Measurements from ENCODE around the gene CC2D1A. TPM values are rescaled to one million over a fixed set of nuclear protein-coding genes. Genes with fewer than 3 reads are reported as not detected.
A peak's percentile ranks its signal among the peaks of the same experiment; 100 is the strongest.

The CC2D1A gene
- total RNA-seq, 2 donors from 2014 or later, result 39.4 to 44.7 TPM

DNA sequence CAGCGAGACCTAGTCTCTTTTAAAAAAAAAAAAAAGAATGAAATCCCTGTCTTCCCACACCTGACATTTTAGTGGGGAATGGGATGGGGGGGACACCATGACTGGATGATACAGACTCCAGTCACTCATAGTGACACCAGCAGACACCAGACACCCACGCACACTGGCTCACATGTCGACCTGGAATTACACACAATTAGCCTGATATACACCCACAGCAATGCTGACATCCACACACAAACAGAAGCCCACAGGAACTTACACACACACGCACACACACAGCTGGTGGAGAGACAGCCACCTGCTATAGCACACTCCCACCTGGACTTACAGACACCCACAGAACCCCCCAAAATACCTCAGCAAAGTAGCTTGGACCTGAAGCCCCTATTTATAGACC, 37.3 kb upstream of the CC2D1A start:
- DNase-seq (no peak), ATAC-seq (replicated peaks in 1 of 2) (no peak)
- Mint-ChIP-seq H3K27ac (no peak overlapping the region), H3K36me3 (ENCODE audit: insufficient read depth in 2 of 2) (peaks cover 6 to 8% of the 10 kb centered on the region in 2 donors), H3K4me1 (ENCODE audit: low read depth) (peaks cover 37% of the 10 kb centered on the region), H3K27me3 (ENCODE audit: low read depth) (peaks cover 23% of the 10 kb centered on the region), H3K9me3 (no peaks in the 10 kb centered on the region), H3K4me3 (no peak overlapping the region)

DNA sequence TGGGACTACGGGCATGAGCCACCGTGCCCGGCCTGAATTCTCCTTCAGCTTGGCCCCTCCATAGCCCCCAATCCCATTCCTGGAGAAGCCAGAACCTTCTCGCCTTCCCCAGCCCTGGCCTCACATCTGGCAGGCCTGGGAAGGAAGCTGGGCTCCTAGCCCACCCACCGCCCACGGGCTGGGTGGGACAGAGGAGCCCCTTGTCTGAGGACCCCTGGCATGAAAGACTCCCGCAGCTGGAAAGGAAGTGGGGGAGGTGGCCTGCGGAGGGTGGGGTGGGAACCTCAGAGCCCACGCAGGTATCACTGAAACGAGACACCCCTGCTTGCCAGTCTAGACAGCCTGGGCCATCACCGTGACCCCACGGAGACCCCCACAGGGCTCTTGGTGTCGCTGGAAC, 36.7 kb upstream of the CC2D1A start:
- Mint-ChIP-seq H3K4me3 (no peak overlapping the region), H3K9me3 (no peaks in the 10 kb centered on the region), H3K36me3 (ENCODE audit: insufficient read depth in 2 of 2) (peaks cover 6 to 7% of the 10 kb centered on the region in 2 donors), H3K4me1 (ENCODE audit: low read depth) (peaks cover 31% of the 10 kb centered on the region), H3K27ac (no peak overlapping the region), H3K27me3 (ENCODE audit: low read depth) (peaks cover 17% of the 10 kb centered on the region)
- DNase-seq (no peak), ATAC-seq (replicated peaks in 1 of 2) (no peak)

DNA sequence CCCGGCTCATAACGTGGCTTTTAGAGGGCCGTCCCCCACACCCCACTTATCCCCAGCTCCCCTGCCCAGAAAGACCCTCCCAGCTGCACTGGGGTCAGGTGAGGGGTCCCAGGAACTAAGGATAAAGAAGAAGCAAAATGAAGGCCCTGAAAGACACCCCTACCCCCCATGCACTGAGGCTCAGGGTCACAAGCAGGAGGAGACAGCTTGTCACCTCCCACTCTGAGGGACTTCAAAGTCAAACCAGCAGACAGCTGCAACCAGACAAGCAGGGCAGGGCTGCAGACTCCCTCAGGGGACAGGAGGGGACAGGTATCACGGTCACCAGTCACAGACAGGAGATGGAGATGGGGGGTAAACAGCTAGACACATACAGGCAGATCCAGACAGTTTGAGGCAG, 35.1 kb upstream of the CC2D1A start:
- no peak overlapping the region for H3K27ac Mint-ChIP-seq
- H3K9me3 Mint-ChIP-seq, result no peaks in the 10 kb centered on the region
- peaks cover 11% of the 10 kb centered on the region for H3K27me3 Mint-ChIP-seq (ENCODE audit: low read depth)
- no peak overlapping the region for H3K4me3 Mint-ChIP-seq
- DNase-seq (no peak), ATAC-seq (replicated peaks in 1 of 2) (no peak)
- H3K4me1 Mint-ChIP-seq (ENCODE audit: low read depth), result peaks cover 27% of the 10 kb centered on the region
- peaks cover 3 to 5% of the 10 kb centered on the region in 2 donors for H3K36me3 Mint-ChIP-seq (ENCODE audit: insufficient read depth in 2 of 2)

DNA sequence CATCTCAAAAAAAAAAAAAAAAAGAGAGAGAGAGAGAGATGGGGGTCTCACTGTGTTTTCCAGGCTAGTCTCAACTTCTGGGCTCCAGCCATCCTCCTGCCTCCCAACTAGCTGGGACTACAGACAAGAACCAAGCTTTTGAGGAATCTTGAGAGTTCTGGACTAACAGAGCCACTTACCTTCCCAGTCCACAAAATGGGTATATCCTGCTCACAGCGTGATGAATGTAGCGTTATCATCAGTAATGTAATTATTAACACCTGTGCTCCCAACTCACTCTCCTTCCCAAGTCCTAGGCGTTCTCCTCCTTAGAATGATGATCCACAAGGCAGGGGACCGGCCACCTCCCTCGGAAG, 33.7 kb upstream of the CC2D1A start:
- ATAC-seq (replicated peaks in 1 of 2) (no peak), DNase-seq (no peak)
- peak overlapping the region; percentile 73 to 80 for H3K4me3 Mint-ChIP-seq
- no peaks in the 10 kb centered on the region for H3K9me3 Mint-ChIP-seq
- H3K4me1 Mint-ChIP-seq (ENCODE audit: low read depth), result peaks cover 18% of the 10 kb centered on the region
- H3K27me3 Mint-ChIP-seq (ENCODE audit: low read depth), result no peaks in the 10 kb centered on the region
- H3K36me3 Mint-ChIP-seq (ENCODE audit: insufficient read depth in 2 of 2), result peaks cover 0 to 2% of the 10 kb centered on the region in 2 donors
- H3K27ac Mint-ChIP-seq, result no peak overlapping the region

DNA sequence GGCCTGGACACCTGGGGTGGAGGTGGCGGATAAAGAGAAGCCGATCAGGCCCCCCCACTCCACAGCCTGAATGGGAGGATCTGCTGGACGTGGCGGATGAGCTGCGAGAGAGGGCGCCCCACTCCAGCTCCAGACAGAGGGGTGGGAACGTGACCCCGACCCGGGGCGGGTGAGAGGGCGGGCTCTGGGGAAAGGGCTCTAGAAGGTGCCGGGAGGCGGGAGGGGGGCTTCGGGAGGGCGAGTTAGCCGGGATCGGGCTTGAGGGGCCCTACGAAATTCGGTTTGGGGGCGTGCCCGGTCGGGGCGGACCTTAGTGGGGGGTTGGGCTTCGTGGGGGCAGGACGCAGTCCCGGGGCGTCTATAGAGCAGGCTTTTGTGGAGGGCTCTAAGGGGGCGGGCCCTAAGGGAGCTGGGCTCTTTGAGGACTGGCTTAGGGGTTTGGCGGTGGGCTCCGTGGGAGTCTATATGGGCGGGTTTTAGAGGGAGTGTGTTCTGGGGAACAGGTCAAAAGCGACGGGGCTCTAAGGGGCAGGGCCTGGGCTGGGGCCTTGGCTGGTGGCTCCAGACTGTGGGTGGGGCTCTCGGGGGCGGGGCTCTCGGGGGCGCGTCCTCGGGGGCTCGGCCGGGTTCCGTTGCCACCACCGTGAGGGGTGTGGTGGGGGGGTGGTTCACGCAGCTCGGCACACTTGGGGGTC, 33.2 kb upstream of the CC2D1A start:
- H3K27me3 Mint-ChIP-seq (ENCODE audit: low read depth), result no peaks in the 10 kb centered on the region
- peak overlapping the region; percentile 73 to 80 for H3K4me3 Mint-ChIP-seq
- peaks cover 18% of the 10 kb centered on the region for H3K4me1 Mint-ChIP-seq (ENCODE audit: low read depth)
- H3K27ac Mint-ChIP-seq, result no peak overlapping the region
- H3K9me3 Mint-ChIP-seq, result no peaks in the 10 kb centered on the region
- ATAC-seq (replicated peaks in 1 of 2), result peak; percentile 82 to 89
- peak; percentile 45 to 65 for DNase-seq
- H3K36me3 Mint-ChIP-seq (ENCODE audit: insufficient read depth in 2 of 2), result no peaks in the 10 kb centered on the region

DNA sequence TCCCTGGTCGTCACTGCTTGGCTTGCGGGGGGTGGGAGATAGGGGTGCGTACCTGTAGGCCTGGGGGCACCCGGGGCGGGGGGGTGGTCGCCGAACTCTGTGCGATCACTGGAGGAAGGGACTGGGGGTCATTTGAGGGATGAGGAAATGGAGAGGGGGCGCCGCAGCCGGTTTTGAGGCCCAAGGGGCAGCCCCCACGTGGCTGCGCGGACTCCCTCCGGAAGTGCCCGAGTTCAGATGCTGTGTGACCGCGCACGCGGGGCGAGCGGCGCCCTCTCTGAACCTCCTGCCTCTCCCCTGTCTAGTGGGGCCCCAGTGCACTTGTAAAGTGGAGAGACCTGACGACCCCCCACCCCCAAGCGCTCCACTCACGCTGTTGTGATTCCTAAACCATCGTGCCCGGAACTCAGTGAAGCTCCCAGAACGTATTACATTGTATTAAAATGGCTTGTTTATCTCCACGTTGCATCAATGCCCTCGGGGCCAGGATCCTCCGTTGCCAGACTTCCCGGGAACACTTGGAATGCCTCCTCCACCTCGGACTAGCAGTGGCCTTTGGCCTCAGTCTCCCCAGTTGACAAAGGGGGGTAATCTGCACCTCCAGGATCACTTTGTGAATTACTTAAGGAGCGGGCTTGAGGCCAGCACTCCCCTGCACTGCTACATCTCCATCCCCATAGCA, 32.0 kb upstream of the CC2D1A start:
- ATAC-seq (replicated peaks in 1 of 2), result no peak
- Mint-ChIP-seq H3K4me1 (ENCODE audit: low read depth) (peaks cover 10% of the 10 kb centered on the region), H3K4me3 (peak overlapping the region in 1 of 2 donors; percentile 32), H3K27ac (no peak overlapping the region), H3K27me3 (ENCODE audit: low read depth) (no peaks in the 10 kb centered on the region), H3K36me3 (ENCODE audit: insufficient read depth in 2 of 2) (no peaks in the 10 kb centered on the region), H3K9me3 (no peaks in the 10 kb centered on the region)
- no peak for DNase-seq

DNA sequence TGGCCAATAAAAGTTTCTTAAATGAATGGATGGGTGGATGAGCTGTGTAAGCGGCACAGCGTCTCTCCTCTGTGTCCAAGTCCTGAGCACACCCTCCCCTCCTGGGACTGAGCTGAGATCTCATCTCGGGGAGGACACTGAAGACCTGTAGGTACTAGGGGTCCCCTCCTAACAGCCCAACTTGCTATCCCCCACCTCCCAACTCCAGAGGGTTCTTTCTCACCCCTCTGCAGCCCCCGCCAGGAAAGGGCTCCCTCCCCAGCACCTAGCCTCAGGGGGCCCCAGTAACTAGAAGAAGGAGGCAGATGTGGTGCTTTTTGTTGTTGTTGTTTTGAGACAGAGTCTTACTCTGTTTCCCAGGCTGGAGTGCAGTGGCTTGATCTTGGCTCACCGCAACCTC, 30.2 kb upstream of the CC2D1A start:
- ATAC-seq (replicated peaks in 1 of 2) (no peak), DNase-seq (no peak)
- H3K36me3 Mint-ChIP-seq (ENCODE audit: insufficient read depth in 2 of 2), result no peaks in the 10 kb centered on the region
- H3K27ac Mint-ChIP-seq, result no peak overlapping the region
- H3K4me3 Mint-ChIP-seq, result no peak overlapping the region
- H3K4me1 Mint-ChIP-seq (ENCODE audit: low read depth), result peaks cover 22% of the 10 kb centered on the region
- no peaks in the 10 kb centered on the region for H3K27me3 Mint-ChIP-seq (ENCODE audit: low read depth)
- no peaks in the 10 kb centered on the region for H3K9me3 Mint-ChIP-seq

DNA sequence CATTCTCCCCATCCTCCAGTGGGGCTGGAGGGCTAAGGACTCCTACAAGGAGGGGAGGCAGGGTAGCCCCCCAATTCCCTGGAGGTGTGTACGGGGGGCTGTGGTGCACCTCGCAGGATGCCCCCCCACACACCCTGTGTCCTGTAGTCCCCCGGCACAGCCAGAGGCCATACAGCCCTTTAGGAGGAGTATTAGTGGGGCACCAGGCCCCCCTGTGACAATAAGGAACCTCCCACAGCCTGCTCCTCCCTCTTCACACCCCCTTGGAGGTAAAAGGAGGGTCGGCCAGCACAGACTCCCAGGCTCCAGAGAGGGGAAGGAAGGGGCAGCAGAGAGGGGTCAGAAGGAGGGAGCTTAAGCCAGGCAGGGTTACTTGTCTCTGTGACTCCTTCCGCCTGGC, 29.2 kb upstream of the CC2D1A start, which contains the start of gene NANOS3:
NANOS3 (plus strand) TSS at position 301 of the 400 bp plus-strand sequence. CDS start 115 bp downstream, outside the sequence.
- Mint-ChIP-seq H3K9me3 (no peaks in the 10 kb centered on the region), H3K27ac (no peak within 1 kb of the TSS), H3K4me3 (no peak within 1 kb of the TSS), H3K36me3 (ENCODE audit: insufficient read depth in 2 of 2) (no peaks in the 10 kb centered on the region), H3K27me3 (ENCODE audit: low read depth) (no peaks in the 10 kb centered on the region), H3K4me1 (ENCODE audit: low read depth) (peaks cover 32% of the 10 kb centered on the region)
- DNase-seq (no peak), ATAC-seq (replicated peaks in 1 of 2) (no peak)

DNA sequence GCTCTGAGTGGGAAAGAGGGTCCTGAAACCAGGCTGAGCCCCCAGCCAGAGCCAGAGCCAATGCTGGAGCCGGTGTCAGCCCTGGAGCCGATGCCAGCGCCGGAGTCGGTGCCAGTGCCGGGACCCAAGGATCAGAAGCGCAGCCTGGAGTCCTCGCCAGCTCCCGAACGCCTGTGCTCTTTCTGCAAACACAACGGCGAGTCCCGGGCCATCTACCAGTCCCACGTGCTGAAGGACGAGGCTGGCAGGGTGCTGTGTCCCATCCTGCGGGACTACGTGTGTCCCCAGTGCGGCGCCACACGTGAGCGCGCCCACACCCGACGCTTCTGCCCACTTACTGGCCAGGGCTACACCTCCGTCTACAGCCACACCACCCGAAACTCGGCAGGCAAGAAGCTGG, 28.7 kb upstream of the CC2D1A start:
- DNase-seq (no peak), ATAC-seq (replicated peaks in 1 of 2) (no peak)
- Mint-ChIP-seq H3K9me3 (no peaks in the 10 kb centered on the region), H3K27ac (no peak overlapping the region), H3K36me3 (ENCODE audit: insufficient read depth in 2 of 2) (no peaks in the 10 kb centered on the region), H3K27me3 (ENCODE audit: low read depth) (no peaks in the 10 kb centered on the region), H3K4me1 (ENCODE audit: low read depth) (peaks cover 34% of the 10 kb centered on the region), H3K4me3 (no peak overlapping the region)

DNA sequence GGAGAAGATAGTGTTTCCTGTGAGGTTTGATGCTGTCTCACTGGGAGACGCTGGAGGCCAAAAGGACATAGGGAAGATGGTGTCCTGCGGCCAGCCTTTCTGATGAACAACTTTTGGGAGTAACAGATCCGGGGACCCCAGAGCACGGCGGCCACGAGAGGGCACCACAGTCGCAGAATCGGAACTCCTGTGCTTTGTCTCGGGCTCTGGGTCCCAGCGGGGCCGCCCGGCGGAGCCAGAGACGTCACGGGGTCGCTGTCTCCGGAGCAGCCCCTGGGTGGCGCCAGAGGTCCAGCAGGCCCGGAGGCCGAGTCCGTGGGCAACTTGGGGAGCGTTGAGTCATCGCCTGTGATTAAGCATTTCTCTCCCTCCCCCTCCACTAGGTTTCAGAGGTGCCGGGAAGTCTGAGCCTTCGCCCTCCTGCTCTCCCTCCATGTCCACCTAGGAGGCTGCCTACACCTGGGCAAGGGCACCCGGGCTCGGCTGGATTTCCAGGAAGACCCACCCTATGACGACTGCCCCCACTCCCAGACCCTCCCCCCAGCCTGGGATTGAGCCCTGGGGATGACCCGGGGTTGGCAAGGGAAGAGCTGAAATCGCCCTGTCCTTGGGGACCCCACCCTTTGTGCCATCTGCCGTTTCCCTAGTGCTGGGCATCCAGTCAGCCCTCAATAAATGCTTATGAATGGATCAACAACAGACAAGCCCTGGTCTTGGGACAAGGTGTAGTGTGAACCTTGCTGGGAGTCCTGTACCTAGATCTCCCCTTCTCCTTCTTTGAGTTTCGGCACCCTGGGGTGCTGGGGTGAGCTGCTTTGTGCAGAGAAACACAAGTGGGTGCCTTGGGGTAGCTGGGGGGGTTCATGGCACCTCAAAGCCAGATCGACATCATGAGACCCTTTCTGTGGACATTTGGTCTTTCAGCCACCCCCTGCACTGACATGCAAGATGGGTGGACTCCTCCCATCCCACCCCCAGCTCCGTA, 25.6 kb upstream of the CC2D1A start:
- Mint-ChIP-seq H3K27ac (peak overlapping the region; percentile 85), H3K4me3 (peak overlapping the region; percentile 75 to 76), H3K9me3 (no peaks in the 10 kb centered on the region), H3K36me3 (ENCODE audit: insufficient read depth in 2 of 2) (no peaks in the 10 kb centered on the region), H3K4me1 (ENCODE audit: low read depth) (peaks cover 34% of the 10 kb centered on the region), H3K27me3 (ENCODE audit: low read depth) (no peaks in the 10 kb centered on the region)
- ATAC-seq (replicated peaks in 1 of 2) (peak; percentile 93 to 94), DNase-seq (peak; percentile 99)

DNA sequence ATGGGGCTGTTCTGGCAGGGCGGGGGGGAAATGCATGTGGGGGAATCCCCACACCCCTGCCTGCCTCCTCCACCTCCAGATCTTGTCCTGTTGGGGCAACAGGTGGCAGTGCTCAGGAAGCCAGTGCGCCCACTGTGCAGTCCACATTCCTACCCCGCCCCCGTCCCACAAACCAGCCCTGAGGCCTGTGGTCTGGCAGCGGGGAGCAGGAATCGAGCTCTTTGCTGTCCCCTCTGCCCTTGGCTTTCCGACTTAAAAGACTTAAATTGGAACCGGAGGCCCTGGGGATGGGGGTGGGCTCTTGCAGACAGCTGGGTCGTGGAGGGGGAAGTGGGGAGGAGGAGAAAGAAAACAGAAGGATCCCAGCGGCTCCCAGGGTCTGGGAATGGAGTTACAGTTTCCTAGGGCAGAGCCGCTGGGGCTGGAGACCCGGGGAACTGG, 24.7 kb upstream of the CC2D1A start:
- no peaks in the 10 kb centered on the region for H3K9me3 Mint-ChIP-seq
- DNase-seq (no peak), ATAC-seq (replicated peaks in 1 of 2) (no peak)
- H3K27ac Mint-ChIP-seq, result peak overlapping the region; percentile 57
- peak overlapping the region; percentile 75 to 76 for H3K4me3 Mint-ChIP-seq
- H3K36me3 Mint-ChIP-seq (ENCODE audit: insufficient read depth in 2 of 2), result no peaks in the 10 kb centered on the region
- peaks cover 34% of the 10 kb centered on the region for H3K4me1 Mint-ChIP-seq (ENCODE audit: low read depth)
- H3K27me3 Mint-ChIP-seq (ENCODE audit: low read depth), result no peaks in the 10 kb centered on the region

DNA sequence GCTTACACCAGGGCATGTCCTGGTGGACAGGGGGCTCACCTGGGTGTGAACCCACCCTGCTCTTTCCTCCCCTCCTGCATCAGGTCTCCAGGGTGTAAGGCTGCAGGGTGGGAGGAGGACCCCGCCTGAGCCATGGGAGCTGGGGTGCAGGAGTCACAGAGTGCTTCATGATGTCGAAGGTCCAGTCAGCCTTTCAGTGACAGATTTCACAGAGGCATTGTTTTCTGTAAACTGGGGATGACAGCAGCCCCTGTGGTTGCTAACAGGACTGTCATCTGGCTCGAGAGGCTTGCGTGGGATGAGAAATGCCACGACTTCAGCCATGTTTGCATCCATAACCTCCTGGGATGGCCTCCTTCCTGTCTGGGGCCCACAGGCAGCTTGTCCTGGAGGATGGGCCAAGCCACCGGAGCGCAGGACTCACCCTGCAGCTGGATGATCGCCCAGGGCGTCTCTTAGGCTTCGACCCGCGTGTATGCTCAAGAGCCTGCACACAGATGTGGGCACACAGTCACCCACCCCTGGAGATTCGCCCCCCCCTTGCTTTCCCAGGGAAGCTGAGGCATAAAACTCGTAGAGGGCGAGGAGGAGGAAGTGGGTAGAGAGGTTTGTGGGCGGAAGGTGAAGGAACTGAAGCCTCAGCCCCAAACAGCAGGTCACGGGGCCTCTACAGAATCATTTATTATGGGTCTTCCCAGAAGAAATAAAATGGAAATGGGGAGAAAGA, 24.1 kb upstream of the CC2D1A start:
- DNase-seq (peak; percentile 55 to 56), ATAC-seq (replicated peaks in 1 of 2) (peak; percentile 31 to 53)
- Mint-ChIP-seq H3K27ac (peak overlapping the region; percentile 65), H3K4me3 (peak overlapping the region; percentile 75 to 76), H3K9me3 (no peaks in the 10 kb centered on the region), H3K4me1 (ENCODE audit: low read depth) (peaks cover 34% of the 10 kb centered on the region), H3K27me3 (ENCODE audit: low read depth) (no peaks in the 10 kb centered on the region), H3K36me3 (ENCODE audit: insufficient read depth in 2 of 2) (no peaks in the 10 kb centered on the region)

Measured in activated T-cell treated with anti-CD3 and anti-CD28 coated beads, Interleukin-2, amount 50 U/mL, for 72 hours (primary cell).